OCI-M1 (cell line): ENCODE results near the gene TARBP1.

Source experiments
- DNase-seq: peaks from one replicate; lab custom pipeline; 2025; lab: John Stamatoyannopoulos, UW

TARBP1 gene

GRCh38 chr1:234345237-234345636, 133.7 kb downstream of the TARBP1 start:
- no peak for DNase-seq

- DNase-seq: no peak
Observed at GRCh38 chr1:234342774-234343173, 136.2 kb downstream of the TARBP1 start.
